Embryonic facial prominence (tissue), 1 donor: ENCODE data around the gene FAM3D.

Experiments used
- DNase-seq: peaks from one replicate; pipeline ENCODE4 v3.0.0-alpha.2; 2016; ENCODE audit errors: extremely low spot score

FAM3D gene

GRCh38 chr3:58594117-58594516, 72.5 kb downstream of the FAM3D start:
- DNase-seq: no peak

GRCh38 chr3:58591517-58592510, 74.8 kb downstream of the FAM3D start:
- DNase-seq: no peak

GRCh38 chr3:58588030-58588614, 78.5 kb downstream of the FAM3D start:
- DNase-seq: no peak

DNA sequence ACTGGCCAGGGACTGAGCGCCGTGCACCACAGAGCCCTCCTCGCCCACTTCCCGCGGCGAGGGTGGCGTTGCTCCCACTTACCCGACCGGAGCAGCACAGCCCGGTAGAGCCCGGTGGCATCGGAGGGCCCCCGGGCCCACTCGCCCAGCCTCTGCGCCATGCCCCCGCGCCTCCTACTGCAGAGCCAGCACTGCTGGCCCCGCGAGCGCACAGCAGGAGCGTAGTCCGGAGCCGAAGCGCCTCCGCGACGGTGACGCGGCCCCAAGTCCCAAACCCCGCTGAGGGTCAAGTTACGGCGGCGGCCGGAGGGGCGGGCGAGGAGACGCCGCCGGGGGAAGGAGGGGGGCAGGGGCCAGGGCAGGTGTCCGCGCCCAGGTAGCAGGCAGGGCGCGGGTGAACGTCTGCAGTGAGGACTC, 79.8 kb downstream of the FAM3D start:
- no peak for DNase-seq

DNA sequence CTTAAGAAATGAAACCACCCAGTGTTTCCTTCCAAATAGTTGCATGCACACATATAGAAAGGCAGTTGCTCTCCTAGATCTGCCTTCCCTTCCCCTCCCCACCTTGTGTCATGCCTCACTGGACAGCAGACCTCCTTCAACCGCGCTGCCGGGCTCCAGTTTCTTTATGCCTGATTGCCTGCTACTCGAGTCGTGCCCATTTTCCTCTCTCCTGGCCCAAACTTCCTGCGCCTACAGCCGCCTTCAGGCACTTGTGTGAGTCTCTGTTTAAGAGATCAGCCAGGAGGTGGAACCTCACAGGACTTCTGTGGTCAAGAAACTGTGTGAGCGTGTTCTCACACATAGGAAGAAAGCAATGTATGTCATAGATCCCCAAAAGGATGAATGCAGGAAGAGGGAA, 80.6 kb downstream of the FAM3D start:
- no peak for DNase-seq

GRCh38 chr3:58585005-58585786, 81.4 kb downstream of the FAM3D start:
- DNase-seq: peak; percentile 52

GRCh38 chr3:58584690-58585004, 81.9 kb downstream of the FAM3D start:
- DNase-seq: no peak
